Esophagus squamous epithelium (tissue), 5 donors: ENCODE results near the gene TRH. TPM values are rescaled to one million over a fixed set of nuclear protein-coding genes. Genes with fewer than 3 reads are reported as not detected.

Source experiments
- DNase-seq: peaks from one replicate; lab custom pipeline; 2025; lab: John Stamatoyannopoulos, UW
- H3K27ac ChIP-seq, 4 donors: fragments of 200-600 bp; sonication (generic); one replicate each; pipeline ENCODE4 v1.5.1; 2016 to 2019; ENCODE audit warnings: mild to moderate bottlenecking in 1 of 4
- H3K27me3 ChIP-seq, 4 donors: fragments of 200-600 bp; sonication (generic); 1 replicate in 3 of 4; 2 replicates in 1 of 4; pipeline versions ENCODE4 v1.5.1 to v1.6.0; 2017 to 2021; ENCODE audit warnings: antibody characterized with exemption in 1 of 4
- H3K36me3 ChIP-seq, 3 donors: fragments of 200-600 bp; sonication (generic); one replicate each; pipeline ENCODE4 v1.5.1; 2016 to 2019
- H3K4me1 ChIP-seq, 3 donors: fragments of 200-600 bp; sonication (generic); one replicate each; pipeline ENCODE4 v1.5.1; 2017 to 2019
- H3K4me3 ChIP-seq, 4 donors: fragments of 200-600 bp; sonication (generic); 1 replicate in 3 of 4; 2 replicates in 1 of 4; pipeline ENCODE4 v1.5.1; 2016 to 2019; ENCODE audit warnings: mild to moderate bottlenecking in 2 of 4, moderate library complexity in 1 of 4
- H3K9me3 ChIP-seq, 3 donors: fragments of 200-600 bp; sonication (generic); one replicate each; pipeline ENCODE4 v1.5.1; 2016 to 2019
- CTCF ChIP-seq, 6 experiments: fragments of 450-650 bp in 4 of 6; fragments of 200-600 bp in 2 of 6; sonication (generic) in 2 of 6; IDR thresholded peaks; one replicate each; pipeline ENCODE4 v1.5.1; 2016 to 2019; ENCODE audit warnings: antibody characterized with exemption in 6 of 6, mild to moderate bottlenecking in 4 of 6, moderate library complexity in 4 of 6
- POLR2A ChIP-seq, 4 donors: fragments of 450-650 bp; IDR thresholded peaks; one replicate each; pipeline ENCODE4 v1.6.1; 2017; ENCODE audit warnings: antibody characterized with exemption in 4 of 4, mild to moderate bottlenecking in 4 of 4, moderate library complexity in 3 of 4
- WGBS, 2 donors: methylation state at CpG; one replicate each; pipeline ENCODE4 v1.1.5; 2018; 5-methylcytosine and 5-hydroxymethylcytosine counted together
- intact Hi-C: fragments of 100-400 bp; cut with DNase I; formaldehyde crosslinking; loops from one replicate; pipeline ENCODE4 v1.15.0; 2022
- total RNA-seq, 4 donors: library from RNA; depleted of rRNA; stranded (reverse); fragments of >200 nt; gene quantifications; one replicate each; pipeline ENCODE4 v1.1.0, GENCODE V29; 2016
- donor health status: DM: yes; HTN: yes; CAD: no.

Gene TRH
- total RNA-seq, 4 donors from 2014 or later = not detected

GRCh38 chr3:129936757-129937156 is 37.8 kb upstream of the TRH start:
- Histone ChIP-seq H3K4me1 (peaks cover 0 to 11% (median 5%) of the 10 kb centered on the region in 3 donors), H3K36me3 (no peaks in the 10 kb centered on the region), H3K27me3 (no peaks in the 10 kb centered on the region), H3K9me3 (no peaks in the 10 kb centered on the region), H3K27ac (peak overlapping the region; percentile 3 to 58 (median 56)), H3K4me3 (peak overlapping the region; percentile 24 to 63 (median 44))
- TF ChIP-seq POLR2A (IDR thresholded peaks at IDR 0.05) (no peak), CTCF (IDR thresholded peaks at IDR 0.05) (no peak)
- no peak for DNase-seq
- WGBS, 2 donors = 13 to 23% methylated on average over 6 of the region's 6 CpGs
- intact Hi-C loops = loop anchor here (10.0 kb wide), 1 partner anchor 112 kb away; no protein-coding TSS in a partner anchor

- DNase-seq = no peak
- intact Hi-C loops = loop anchor here (10.0 kb wide), 1 partner anchor 113 kb away; no protein-coding TSS in a partner anchor
- WGBS, 2 donors = 90% methylated on average over 9 of the region's 9 CpGs
- Histone ChIP-seq H3K4me1 (peaks cover 0 to 11% (median 5%) of the 10 kb centered on the region in 3 donors), H3K4me3 (no peak overlapping the region), H3K9me3 (no peaks in the 10 kb centered on the region), H3K36me3 (no peaks in the 10 kb centered on the region), H3K27me3 (no peaks in the 10 kb centered on the region), H3K27ac (no peak overlapping the region)
- TF ChIP-seq CTCF (IDR thresholded peaks at IDR 0.05) = no peak
- no peak for TF ChIP-seq POLR2A (IDR thresholded peaks at IDR 0.05)
Measured at GRCh38 chr3:129937717-129938116, 36.8 kb upstream of the TRH start.

- no peak for DNase-seq
- Histone ChIP-seq H3K9me3 (no peaks in the 10 kb centered on the region), H3K27me3 (no peaks in the 10 kb centered on the region), H3K36me3 (no peaks in the 10 kb centered on the region), H3K27ac (no peak overlapping the region), H3K4me1 (peaks cover 0 to 11% (median 5%) of the 10 kb centered on the region in 3 donors), H3K4me3 (no peak overlapping the region)
- TF ChIP-seq CTCF (IDR thresholded peaks at IDR 0.05) = no peak
- no peak for TF ChIP-seq POLR2A (IDR thresholded peaks at IDR 0.05)
- intact Hi-C loops = loop anchor here (10.0 kb wide), 1 partner anchor 114 kb away; no protein-coding TSS in a partner anchor
- 84 to 90% methylated on average over 8 of the region's 8 CpGs for WGBS, 2 donors
Measured at GRCh38 chr3:129938140-129938930, 36.2 kb upstream of the TRH start.

- TF ChIP-seq CTCF (IDR thresholded peaks at IDR 0.05) (no peak), POLR2A (IDR thresholded peaks at IDR 0.05) (no peak)
- 69 to 95% methylated on average over 2 to 3 of the region's 3 CpGs for WGBS, 2 donors
- H3K4me3 ChIP-seq = no peak overlapping the region
- no peak for DNase-seq
- H3K27me3 ChIP-seq = no peaks in the 10 kb centered on the region
- H3K27ac ChIP-seq = no peak overlapping the region
- no peaks in the 10 kb centered on the region for H3K9me3 ChIP-seq
- intact Hi-C loops = loop anchor here (10.0 kb wide), 1 partner anchor 155 kb away; no protein-coding TSS in a partner anchor
- peaks cover 0 to 7% (median 0%) of the 10 kb centered on the region in 3 donors for H3K4me1 ChIP-seq
- no peaks in the 10 kb centered on the region for H3K36me3 ChIP-seq
Measured at GRCh38 chr3:129940086-129940485, 34.4 kb upstream of the TRH start.

GRCh38 chr3:129942296-129942695 is 32.2 kb upstream of the TRH start:
- 8 to 13% methylated on average over 7 of the region's 7 CpGs for WGBS, 2 donors
- Histone ChIP-seq H3K9me3 (peaks cover 0 to 5% (median 0%) of the 10 kb centered on the region in 3 donors), H3K4me3 (no peak overlapping the region), H3K27ac (no peak overlapping the region), H3K27me3 (peaks cover 0 to 6% (median 0%) of the 10 kb centered on the region in 4 donors), H3K4me1 (peaks cover 0 to 2% (median 0%) of the 10 kb centered on the region in 3 donors), H3K36me3 (no peaks in the 10 kb centered on the region)
- intact Hi-C loops = loop anchor here (10.0 kb wide), 1 partner anchor 153 kb away; no protein-coding TSS in a partner anchor
- TF ChIP-seq CTCF (IDR thresholded peaks at IDR 0.05) (peak; percentile 25 to 82 (median 68)), POLR2A (IDR thresholded peaks at IDR 0.05) (no peak)
- no peak for DNase-seq
